IMR-90 (cell line): ENCODE data around the gene TTC39A. TPM values are rescaled to one million over a fixed set of nuclear protein-coding genes. Genes with fewer than 3 reads are reported as not detected.

Source experiments
- ATAC-seq: fragments of 200-7000 bp; cut with Tn5 transposase; 2 replicates; pipeline ENCODE4 v1.9.1; 2020; ENCODE audit warnings: low read depth, mild to moderate bottlenecking, moderate library complexity
- BruUV-seq: library from RNA; stranded (reverse); fragments of 400-500 nt; replicated peaks from 2 replicates; lab custom pipeline; 2021; lab: Mats Ljungman, UMichigan
- CTCF ChIA-PET: fragments of 300-600 bp; formaldehyde crosslinking; extraction: SDS; loops from one replicate; lab custom pipeline; 2021; ENCODE audit warnings: antibody characterized with exemption; lab: Yijun Ruan, JAX
- POLR2A ChIA-PET: fragments of 300-600 bp; sonication (Branson Sonifier 250); formaldehyde crosslinking; loops from one replicate; lab custom pipeline; 2022; ENCODE audit warnings: antibody characterized with exemption; ENCODE audit not compliant: unreplicated experiment; lab: Charles Lee
- DNase-seq: peaks from one replicate; pipeline ENCODE4 v3.0.0; 2013
- H2AFZ ChIP-seq: replicated peaks from 2 replicates; pipeline ENCODE3; 2013; ENCODE audit warnings: low read length, mild to moderate bottlenecking; ENCODE audit not compliant: poor library complexity
- H2AK5ac ChIP-seq: 2 replicates; pipeline ENCODE4 v1.6.1; 2013; ENCODE audit warnings: low read depth, low read length, inconsistent platforms
- H2AK9ac ChIP-seq: replicated peaks from 2 replicates; pipeline ENCODE3; 2013; ENCODE audit warnings: mild to moderate bottlenecking, low read depth, low read length, moderate library complexity; ENCODE audit not compliant: poor library complexity
- H2BK120ac ChIP-seq: 2 replicates; pipeline ENCODE4 v1.6.1; 2013; ENCODE audit warnings: low read depth, low read length, inconsistent platforms
- H2BK15ac ChIP-seq: 3 replicates; pipeline ENCODE4 v1.6.1; 2013; ENCODE audit warnings: low read depth, low read length, inconsistent platforms
- H2BK20ac ChIP-seq: 2 replicates; pipeline ENCODE4 v1.6.1; 2013; ENCODE audit warnings: low read depth, mild to moderate bottlenecking, inconsistent platforms, low read length, moderate library complexity
- H2BK5ac ChIP-seq: 2 replicates; pipeline ENCODE4 v1.6.1; 2013; ENCODE audit warnings: mild to moderate bottlenecking, low read depth, low read length, inconsistent platforms; ENCODE audit not compliant: poor library complexity, severe bottlenecking
- H3K14ac ChIP-seq: replicated peaks from 2 replicates; pipeline ENCODE4 v1.6.1; 2013; ENCODE audit warnings: low read depth, low read length, inconsistent platforms
- H3K18ac ChIP-seq: 2 replicates; pipeline ENCODE4 v1.6.1; 2013; ENCODE audit warnings: low read depth, low read length, control low read depth
- H3K23ac ChIP-seq: 2 replicates; pipeline ENCODE4 v1.6.1; 2013; ENCODE audit warnings: low read depth, low read length, inconsistent platforms
- H3K27ac ChIP-seq: 2 replicates; pipeline ENCODE4 v1.5.1; 2013; ENCODE audit warnings: mild to moderate bottlenecking, control low read depth, low read length; ENCODE audit not compliant: insufficient read depth
- H3K27me3 ChIP-seq: 2 replicates; pipeline ENCODE4 v1.6.1; 2013; ENCODE audit warnings: low read length; ENCODE audit not compliant: control insufficient read depth, insufficient read depth
- H3K36me3 ChIP-seq: 2 replicates; pipeline ENCODE4 v1.6.1; 2013; ENCODE audit warnings: low read length, mixed read lengths; ENCODE audit not compliant: control insufficient read depth, insufficient read depth
- H3K4ac ChIP-seq: 2 replicates; pipeline ENCODE4 v1.6.1; 2013; ENCODE audit warnings: low read depth, low read length, inconsistent platforms
- H3K4me1 ChIP-seq: 2 replicates; pipeline ENCODE4 v1.6.1; 2013; ENCODE audit warnings: low read length, mixed read lengths; ENCODE audit not compliant: control insufficient read depth, insufficient read depth
- H3K4me2 ChIP-seq: 2 replicates; pipeline ENCODE4 v1.6.1; 2013; ENCODE audit warnings: low read depth, mild to moderate bottlenecking, control low read depth, low read length, moderate library complexity
- H3K4me3 ChIP-seq: 2 replicates; pipeline ENCODE4 v1.5.1; 2013; ENCODE audit warnings: low read depth, mild to moderate bottlenecking, control low read depth, low read length, moderate library complexity; ENCODE audit not compliant: insufficient read depth
- H3K56ac ChIP-seq: 2 replicates; pipeline ENCODE4 v1.6.1; 2013; ENCODE audit warnings: low read length, inconsistent platforms; ENCODE audit not compliant: insufficient read depth; ENCODE audit errors: extremely low read depth
- H3K79me1 ChIP-seq, 2 experiments: 2 replicates each; pipeline ENCODE4 v1.6.1; 2013; ENCODE audit warnings: low read length in 2 of 2, inconsistent platforms in 1 of 2, low read depth in 1 of 2
- H3K9ac ChIP-seq: 2 replicates; pipeline ENCODE4 v1.6.1; 2013; ENCODE audit warnings: low read depth, low read length, control low read depth
- H3K9me1 ChIP-seq: 2 replicates; pipeline ENCODE4 v1.6.1; 2013; ENCODE audit warnings: low read length, inconsistent platforms; ENCODE audit not compliant: insufficient read depth
- H3K9me3 ChIP-seq: 2 replicates; pipeline ENCODE4 v1.6.1; 2013; ENCODE audit warnings: low read length; ENCODE audit not compliant: control insufficient read depth, insufficient read depth
- H4K20me1 ChIP-seq: 2 replicates; pipeline ENCODE4 v1.6.1; 2013; ENCODE audit warnings: low read length, inconsistent platforms; ENCODE audit not compliant: insufficient read depth
- H4K5ac ChIP-seq: 2 replicates; pipeline ENCODE4 v1.6.1; 2013; ENCODE audit warnings: mild to moderate bottlenecking, low read depth, low read length, control low read depth
- H4K8ac ChIP-seq, 2 experiments: 2 replicates each; pipeline ENCODE4 v1.6.1; 2013; ENCODE audit warnings: low read depth in 2 of 2, low read length in 2 of 2, control low read depth in 1 of 2, inconsistent platforms in 1 of 2
- H4K91ac ChIP-seq: 2 replicates; pipeline ENCODE4 v1.6.1; 2013; ENCODE audit warnings: low read depth, low read length, inconsistent platforms; ENCODE audit not compliant: insufficient read depth
- CEBPB ChIP-seq: IDR thresholded peaks from 2 replicates; pipeline ENCODE4 v1.6.1; 2012; ENCODE audit warnings: low read depth, low read length, improper control_type of control experiment
- CHD1 ChIP-seq: IDR thresholded peaks from 2 replicates; pipeline ENCODE4 v1.6.1; 2012; ENCODE audit warnings: low read depth, low read length, improper control_type of control experiment
- SMC3 ChIP-seq: fragments of 150-350 bp; IDR thresholded peaks from 2 replicates; pipeline ENCODE4 v1.6.1; 2016; ENCODE audit warnings: low read depth, mild to moderate bottlenecking, antibody characterized with exemption, low read length, moderate library complexity
- dilution Hi-C: fragments of 300-500 bp; cut with HindIII; formaldehyde crosslinking; loops from one replicate; pipeline ENCODE4 v1.14.3; 2018; ENCODE audit warnings: low sequenced_read_pairs; ENCODE audit not compliant: unreplicated experiment
- in situ Hi-C: fragments of 300-500 bp; cut with MboI; formaldehyde crosslinking; loops from 3 replicates; pipeline ENCODE4 v1.14.3; 2019; ENCODE audit warnings: low sequenced_read_pairs, inconsistent platforms, mixed read lengths
- intact Hi-C: fragments of 100-400 bp; cut with micrococcal nuclease; formaldehyde crosslinking; loops from 2 replicates; pipeline ENCODE4 v1.10.0; 2022
- polyA plus RNA-seq, 3 experiments: library from polyadenylated mRNA; depleted of rRNA; stranded (reverse); fragments of >200 nt; gene quantifications; 2 replicates each; pipeline ENCODE4 v1.2.3, GENCODE V29; 2012; ENCODE audit warnings: low replicate concordance in 1 of 3
- total RNA-seq: library from RNA; depleted of rRNA; stranded (reverse); fragments of >200 nt; gene quantifications from 2 replicates; pipeline ENCODE4 v1.2.3, GENCODE V29; 2012

Gene TTC39A
- total and polyA plus RNA-seq, 2 of the 4 experiments (the other 2 are of a cell fraction), result 0.62 to 0.72 TPM

- no peak overlapping the region for H2BK15ac ChIP-seq
- H4K8ac ChIP-seq, result no peak overlapping the region
- in situ Hi-C loops (no loop called here), dilution Hi-C loops (no loop called here), intact Hi-C loops (no loop called here)
- no peak overlapping the region for H2AFZ ChIP-seq
- H3K56ac ChIP-seq, result no peak overlapping the region
- H2BK5ac ChIP-seq, result no peak overlapping the region
- H2BK20ac ChIP-seq, result no peak overlapping the region
- ChIA-PET POLR2A (no interaction called here), CTCF (no interaction called here)
- no peak overlapping the region for H4K91ac ChIP-seq
- no peak overlapping the region for H3K18ac ChIP-seq
- no peak overlapping the region for H3K9ac ChIP-seq
- ATAC-seq (no peak), DNase-seq (no peak)
- no peak for TF ChIP-seq CHD1
- TF ChIP-seq CEBPB, result peak; percentile 49
- no peak for TF ChIP-seq SMC3
- no peak overlapping the region for H3K27ac ChIP-seq
- peaks cover 12% of the 10 kb centered on the region for H3K36me3 ChIP-seq
- H3K27me3 ChIP-seq, result no peaks in the 10 kb centered on the region
- H3K4ac ChIP-seq, result no peak overlapping the region
- H3K23ac ChIP-seq, result no peak overlapping the region
- no peak overlapping the region for H2BK120ac ChIP-seq
- no peak overlapping the region for H3K4me3 ChIP-seq
- peaks cover 6% of the 10 kb centered on the region for H3K9me1 ChIP-seq
- H3K9me3 ChIP-seq, result no peaks in the 10 kb centered on the region
- H4K20me1 ChIP-seq, result peaks cover 7% of the 10 kb centered on the region
- no peak overlapping the region for H2AK5ac ChIP-seq
- no peak overlapping the region for H4K5ac ChIP-seq
- no peak overlapping the region for H3K14ac ChIP-seq
- no peak overlapping the region for H3K4me2 ChIP-seq
- no peak overlapping the region for H2AK9ac ChIP-seq
- peaks cover 3% of the 10 kb centered on the region; the same call in 1 of the 2 replicates for H3K4me1 ChIP-seq
- peaks cover 23 to 45% of the 10 kb centered on the region in 2 experiments for H3K79me1 ChIP-seq
- BruUV-seq, result no TSS peak
Measured at GRCh38 chr1:51272916-51273315, 57.4 kb downstream of the TTC39A start.
